Measurements from ENCODE around the gene ARHGDIG. TPM values are rescaled to one million over a fixed set of nuclear protein-coding genes. Genes with fewer than 3 reads are reported as not detected.
A peak's percentile ranks its signal among the peaks of the same experiment; 100 is the strongest.

ARHGDIG gene
- total and polyA plus RNA-seq, 8 donors, result 3.1 to 50.4 (median 9.6) TPM; not detected in 1

- H3K4me1 ChIP-seq, result peaks cover 15 to 42% (median 37%) of the 10 kb centered on the region in 4 donors
- H3K36me3 ChIP-seq, result no peaks in the 10 kb centered on the region
- peaks cover 0 to 50% (median 14%) of the 10 kb centered on the region in 3 donors for H3K27me3 ChIP-seq
- no peaks in the 10 kb centered on the region for H3K9me3 ChIP-seq
- H3K27ac ChIP-seq, result peak overlapping the region in 2 of 5 donors; percentile 32 to 49
- peak overlapping the region; percentile 47 to 60 (median 52) for H3K4me3 ChIP-seq
- TF ChIP-seq POLR2AphosphoS5 (IDR thresholded peaks at IDR 0.05) (no peak), EP300 (IDR thresholded peaks at IDR 0.05) (no peak), CTCF (IDR thresholded peaks at IDR 0.05) (no peak), POLR2A (IDR thresholded peaks at IDR 0.05) (no peak)
- peak in 1 of 2 donors; percentile 50 for DNase-seq
- WGBS, 5 donors, result 1 to 2% (median 2%) methylated on average over 42 to 58 of the region's 58 CpGs; no CpG with 5 or more reads in 1 of the 5 donors
- intact Hi-C loops (cut with DNase I; ENCODE audit: low total_unique reads), result no loop called here
Measured at GRCh38 chr16:275041-275641, 5.2 kb upstream of the ARHGDIG start.

GRCh38 chr16:275786-276232 is 4.6 kb upstream of the ARHGDIG start, which contains the start of gene RGS11:
TSS of gene RGS11 (minus strand) at chr16:275944. CDS start at chr16:275911, 33 bp downstream.
- Histone ChIP-seq H3K4me3 (peak within 1 kb of the TSS; percentile 47 to 60 (median 52)), H3K9me3 (no peaks in the 10 kb centered on the region), H3K27me3 (peaks cover 0 to 55% (median 18%) of the 10 kb centered on the region in 3 donors), H3K36me3 (no peaks in the 10 kb centered on the region), H3K4me1 (peaks cover 18 to 46% (median 40%) of the 10 kb centered on the region in 4 donors), H3K27ac (peak within 1 kb of the TSS in 2 of 5 donors; percentile 32 to 49)
- TF ChIP-seq CTCF (IDR thresholded peaks at IDR 0.05), result no peak
- no peak for TF ChIP-seq EP300 (IDR thresholded peaks at IDR 0.05)
- no peak for TF ChIP-seq POLR2AphosphoS5 (IDR thresholded peaks at IDR 0.05)
- no peak for TF ChIP-seq POLR2A (IDR thresholded peaks at IDR 0.05)
- 3 to 35% (median 4%) methylated on average over 4 to 53 of the region's 56 CpGs for WGBS, 5 donors
- no peak for DNase-seq
- intact Hi-C loops (cut with DNase I; ENCODE audit: low total_unique reads), result no loop called here

- H3K27me3 ChIP-seq, result peaks cover 0 to 62% (median 25%) of the 10 kb centered on the region in 3 donors
- no peak for TF ChIP-seq POLR2AphosphoS5 (IDR thresholded peaks at IDR 0.05)
- no peak for TF ChIP-seq EP300 (IDR thresholded peaks at IDR 0.05)
- TF ChIP-seq CTCF (IDR thresholded peaks at IDR 0.05), result no peak
- TF ChIP-seq POLR2A (IDR thresholded peaks at IDR 0.05), result no peak
- no peaks in the 10 kb centered on the region for H3K9me3 ChIP-seq
- WGBS, 5 donors, result 78 to 94% (median 85%) methylated on average over 14 to 20 of the region's 20 CpGs
- no peaks in the 10 kb centered on the region for H3K36me3 ChIP-seq
- peaks cover 19 to 54% (median 48%) of the 10 kb centered on the region in 4 donors for H3K4me1 ChIP-seq
- H3K4me3 ChIP-seq, result no peak overlapping the region
- H3K27ac ChIP-seq, result no peak overlapping the region
- intact Hi-C loops (cut with DNase I; ENCODE audit: low total_unique reads), result no loop called here
- no peak for DNase-seq
Measured at GRCh38 chr16:276426-277077, 3.8 kb upstream of the ARHGDIG start.

GRCh38 chr16:278863-279366 is 1.5 kb upstream of the ARHGDIG start:
- no peaks in the 10 kb centered on the region for H3K9me3 ChIP-seq
- H3K27me3 ChIP-seq, result peaks cover 0 to 71% (median 33%) of the 10 kb centered on the region in 3 donors
- intact Hi-C loops (cut with DNase I; ENCODE audit: low total_unique reads), result no loop called here
- peak; percentile 83 to 87 for DNase-seq
- H3K36me3 ChIP-seq, result no peaks in the 10 kb centered on the region
- peaks cover 19 to 63% (median 49%) of the 10 kb centered on the region in 4 donors for H3K4me1 ChIP-seq
- no peak overlapping the region for H3K4me3 ChIP-seq
- 27 to 47% (median 28%) methylated on average over 6 of the region's 6 CpGs for WGBS, 5 donors
- peak overlapping the region in 4 of 5 donors; percentile 37 to 79 (median 64) for H3K27ac ChIP-seq
- TF ChIP-seq POLR2A (IDR thresholded peaks at IDR 0.05), result no peak
- peak in 1 of 3 donors; percentile 47 for TF ChIP-seq POLR2AphosphoS5 (IDR thresholded peaks at IDR 0.05)
- TF ChIP-seq CTCF (IDR thresholded peaks at IDR 0.05), result no peak
- no peak for TF ChIP-seq EP300 (IDR thresholded peaks at IDR 0.05)
